22Rv1 (cell line): Measurements from ENCODE around the gene NAXD.
A peak's percentile ranks its signal among the peaks of the same experiment; 100 is the strongest.

ENCODE experiments used
- ZFX ChIP-seq: fragments of 450-650 bp; IDR thresholded peaks from 2 replicates; pipeline ENCODE4 v1.6.1; 2017; ENCODE audit warnings: antibody characterized with exemption, borderline replicate concordance
- TF ChIP-seq, protein P1 (sequence below): fragments of 450-650 bp; IDR thresholded peaks from 2 replicates; pipeline ENCODE4 v1.5.1; 2017; ENCODE audit warnings: mild to moderate bottlenecking

DNA sequence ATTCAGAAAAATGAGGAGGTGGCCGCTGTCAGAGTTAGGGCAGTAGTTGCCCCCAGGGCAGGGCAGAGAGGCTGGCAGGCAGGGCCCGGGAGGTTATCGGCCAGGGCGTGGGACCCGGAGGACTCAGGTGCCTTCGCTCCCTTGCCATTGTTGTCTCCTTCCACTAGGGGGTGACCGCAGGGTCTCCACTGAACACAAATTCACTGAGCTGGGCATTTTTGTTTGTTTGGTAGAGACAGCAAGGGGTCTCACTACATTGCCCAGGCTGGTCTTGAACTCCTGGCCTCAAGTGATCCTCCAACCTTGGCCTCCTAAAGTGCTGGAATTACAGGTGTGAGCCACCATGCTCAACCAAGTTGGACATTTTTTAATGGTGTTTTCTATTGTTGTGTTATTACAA lies 65.5 kb downstream of the NAXD start:
- TF ChIP-seq, protein P1, sequence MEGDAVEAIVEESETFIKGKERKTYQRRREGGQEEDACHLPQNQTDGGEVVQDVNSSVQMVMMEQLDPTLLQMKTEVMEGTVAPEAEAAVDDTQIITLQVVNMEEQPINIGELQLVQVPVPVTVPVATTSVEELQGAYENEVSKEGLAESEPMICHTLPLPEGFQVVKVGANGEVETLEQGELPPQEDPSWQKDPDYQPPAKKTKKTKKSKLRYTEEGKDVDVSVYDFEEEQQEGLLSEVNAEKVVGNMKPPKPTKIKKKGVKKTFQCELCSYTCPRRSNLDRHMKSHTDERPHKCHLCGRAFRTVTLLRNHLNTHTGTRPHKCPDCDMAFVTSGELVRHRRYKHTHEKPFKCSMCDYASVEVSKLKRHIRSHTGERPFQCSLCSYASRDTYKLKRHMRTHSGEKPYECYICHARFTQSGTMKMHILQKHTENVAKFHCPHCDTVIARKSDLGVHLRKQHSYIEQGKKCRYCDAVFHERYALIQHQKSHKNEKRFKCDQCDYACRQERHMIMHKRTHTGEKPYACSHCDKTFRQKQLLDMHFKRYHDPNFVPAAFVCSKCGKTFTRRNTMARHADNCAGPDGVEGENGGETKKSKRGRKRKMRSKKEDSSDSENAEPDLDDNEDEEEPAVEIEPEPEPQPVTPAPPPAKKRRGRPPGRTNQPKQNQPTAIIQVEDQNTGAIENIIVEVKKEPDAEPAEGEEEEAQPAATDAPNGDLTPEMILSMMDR = peak; percentile 54
- no peak for TF ChIP-seq ZFX
